Occipital lobe (tissue), 3 donors: Measurements from ENCODE around the gene WDR55. TPM values are rescaled to one million over a fixed set of nuclear protein-coding genes. Genes with fewer than 3 reads are reported as not detected.
"Not testable (repeated sequence)": the region's sequence is repeated elsewhere in the genome, so short reads cannot be mapped to it uniquely, and the experiment has no call there.

Experiments
- DNase-seq: peaks from one replicate; lab custom pipeline; 2025; lab: John Stamatoyannopoulos, UW
- small RNA-seq: library from RNA; depleted of rRNA; stranded (forward); fragments of <200 nt; gene quantifications from one replicate; pipeline ENCODE3, GENCODE V24; 2014
- total RNA-seq: library from RNA; depleted of rRNA; stranded (reverse); fragments of >200 nt; gene quantifications from one replicate; pipeline ENCODE4 v1.2.3, GENCODE V29; 2014

The WDR55 gene
- total RNA-seq, 1 donor from 2014 or later, result 14.2 TPM

GRCh38 chr5:140710899-140711552 lies 46.3 kb downstream of the WDR55 start:
- peak; percentile 25 for DNase-seq

DNA sequence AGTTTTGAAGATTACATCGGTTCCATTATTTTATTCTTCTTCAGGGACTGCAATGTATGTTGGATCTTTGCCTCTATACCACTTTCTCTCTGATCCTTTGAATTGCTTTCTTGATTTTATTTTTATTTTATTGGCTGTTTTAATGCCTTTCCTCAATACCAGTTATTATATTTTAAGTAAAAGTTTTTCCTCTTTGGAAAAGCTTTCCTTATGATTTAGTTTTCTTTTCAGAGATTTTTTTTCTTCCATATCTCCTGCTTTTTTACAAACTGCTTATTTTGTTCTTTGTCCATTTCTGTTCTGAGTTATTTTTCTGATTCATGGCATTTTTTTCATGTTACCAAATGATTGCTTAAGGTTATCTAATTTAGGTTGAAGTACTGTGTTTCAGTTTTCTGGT lies 47.1 kb downstream of the WDR55 start:
- no peak for DNase-seq

- DNase-seq, result no peak
These were observed 48.9 kb downstream of the WDR55 start for GRCh38 chr5:140713562-140714094.

DNA sequence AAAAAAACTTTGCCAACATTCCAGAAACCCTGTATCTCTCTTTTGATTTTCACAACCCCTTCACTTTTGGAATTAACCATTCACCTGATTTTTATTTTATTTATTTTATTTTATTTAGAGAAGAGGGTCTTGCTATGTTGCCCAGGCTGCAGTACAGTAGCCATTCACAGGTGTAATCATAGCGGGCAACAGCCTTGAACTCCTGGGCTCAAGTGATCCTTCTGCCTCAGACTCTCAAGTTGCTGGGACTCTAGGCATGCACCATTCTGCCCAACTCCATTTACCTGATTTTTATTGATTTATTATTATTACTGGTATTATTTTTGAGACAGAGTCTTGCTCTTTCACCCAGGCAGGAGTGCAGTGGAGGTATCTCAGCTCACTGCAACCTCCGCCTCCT lies 51.5 kb downstream of the WDR55 start:
- not testable (repeated sequence) for DNase-seq

DNA sequence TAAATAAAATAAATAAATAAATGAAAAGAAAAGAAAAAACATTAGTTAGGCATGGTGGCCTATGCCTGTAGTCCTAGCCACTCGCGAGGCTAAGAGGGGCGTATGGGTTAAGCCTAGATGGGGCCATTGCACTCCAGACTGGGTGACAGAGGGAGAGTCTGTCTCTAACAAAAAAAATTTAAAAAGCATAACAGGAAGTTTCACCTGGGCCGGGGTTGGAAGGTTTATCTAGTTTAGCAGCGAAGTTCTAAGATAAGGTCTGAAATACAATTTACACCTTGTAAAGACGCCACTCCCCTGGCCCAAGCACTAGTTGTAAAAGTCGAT lies 53.5 kb downstream of the WDR55 start:
- DNase-seq, result no peak

DNA sequence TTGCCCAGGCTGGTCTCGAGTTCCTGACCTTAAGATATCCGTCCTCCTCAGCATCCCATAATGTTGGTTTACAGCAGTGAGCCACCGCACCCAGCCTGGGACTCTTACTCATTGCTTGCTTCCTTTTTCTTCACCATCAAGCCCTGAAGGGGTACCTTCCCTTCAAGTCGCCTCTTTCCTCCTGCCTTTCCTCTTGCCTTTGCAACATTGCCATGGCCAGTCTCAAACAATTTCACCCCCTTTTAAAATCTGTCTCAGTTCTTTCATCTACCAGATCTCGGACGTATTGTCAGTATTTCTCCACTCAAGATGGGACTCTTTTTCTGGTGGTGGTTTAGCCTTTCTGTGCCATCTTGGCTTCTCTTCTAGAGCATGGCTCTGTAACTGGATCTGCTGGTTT lies 56.0 kb downstream of the WDR55 start:
- not testable (repeated sequence) for DNase-seq

DNA sequence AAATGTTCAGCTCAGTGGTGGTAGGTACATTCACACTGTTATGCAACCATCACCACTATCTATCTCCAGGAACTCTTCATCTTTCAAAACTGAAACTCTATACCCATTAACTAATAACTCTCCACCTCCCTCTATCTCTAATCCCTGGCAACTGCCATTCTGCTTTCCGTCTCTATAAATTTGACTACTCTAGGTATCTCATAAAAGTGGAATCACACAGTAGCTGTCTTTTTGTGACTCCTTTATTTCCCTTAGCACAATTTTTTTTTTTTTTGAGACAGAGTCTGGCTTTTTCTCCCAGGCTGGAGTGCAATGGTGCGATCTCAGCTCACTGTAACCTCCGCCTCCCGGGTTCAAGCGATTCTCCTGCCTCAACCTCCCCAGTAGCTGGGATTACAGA lies 56.7 kb downstream of the WDR55 start:
- DNase-seq, result not testable (repeated sequence)

Small RNAs within 50 kb of the gene (small RNA-seq; reads per million reads assigned to genes)
- gene VTRNA1-1 (1.5 reads per million, percentile 81 among the genes with 10 or more reads in this experiment), gene VTRNA1-2 (not detected)

Other genes starting within 250 kb of the WDR55 start
- not detected for gene EIF4EBP3, start 117.2 kb upstream of the WDR55 start, total RNA-seq
- gene SRA1, start 107.4 kb upstream of the WDR55 start, total RNA-seq, result 17.0 TPM
- gene APBB3, start 100.3 kb upstream of the WDR55 start, total RNA-seq, result 24.5 TPM
- 3.7 TPM for gene SLC35A4, start 100.1 kb upstream of the WDR55 start, total RNA-seq
- gene CD14, start 31.7 kb upstream of the WDR55 start, total RNA-seq, result 15.4 TPM
- gene TMCO6, start 25.5 kb upstream of the WDR55 start, total RNA-seq, result 7.5 TPM
- 27.8 TPM for gene NDUFA2, start 17.3 kb upstream of the WDR55 start, total RNA-seq
- 55.7 TPM for gene IK, start 17.1 kb upstream of the WDR55 start, total RNA-seq
- 0.31 TPM for gene DND1, start 8.7 kb downstream of the WDR55 start, total RNA-seq
- 70.7 TPM for gene HARS1, start 26.5 kb downstream of the WDR55 start, total RNA-seq
- gene HARS2, start 26.6 kb downstream of the WDR55 start, total RNA-seq, result 31.0 TPM
- 47.1 TPM for gene ZMAT2, start 35.5 kb downstream of the WDR55 start, total RNA-seq
- gene PCDHA1, start 121.2 kb downstream of the WDR55 start, total RNA-seq, result 6.6 TPM
- gene PCDHA2, start 129.9 kb downstream of the WDR55 start, total RNA-seq, result 11.5 TPM
- gene PCDHA3, start 136.2 kb downstream of the WDR55 start, total RNA-seq, result 21.2 TPM
- gene PCDHA4, start 142.2 kb downstream of the WDR55 start, total RNA-seq, result 18.6 TPM
- 13.1 TPM for gene PCDHA5, start 156.7 kb downstream of the WDR55 start, total RNA-seq
- 24.8 TPM for gene PCDHA6, start 163.1 kb downstream of the WDR55 start, total RNA-seq
- 18.1 TPM for gene PCDHA7, start 169.4 kb downstream of the WDR55 start, total RNA-seq
- gene PCDHA8, start 176.3 kb downstream of the WDR55 start, total RNA-seq, result 11.1 TPM
- 18.6 TPM for gene PCDHA9, start 183.5 kb downstream of the WDR55 start, total RNA-seq
- gene PCDHA10, start 191.0 kb downstream of the WDR55 start, total RNA-seq, result 20.3 TPM
- gene PCDHA11, start 204.1 kb downstream of the WDR55 start, total RNA-seq, result 38.8 TPM
- gene PCDHA12, start 210.4 kb downstream of the WDR55 start, total RNA-seq, result 19.8 TPM
- gene PCDHA13, start 217.2 kb downstream of the WDR55 start, total RNA-seq, result 20.9 TPM